HL-60 (cell line): ENCODE data around the gene DUS1L.

Source experiments
- DNase-seq, 2 experiments: peaks; one replicate each; pipeline ENCODE4 v3.0.0-alpha.2; 2010 to 2020; ENCODE audit warnings: low read depth in 1 of 2, low spot score in 1 of 2
- H3K27ac ChIP-seq: fragments of 250-450 bp; sonication (Bioruptor Pico); replicated peaks from 2 replicates; pipeline ENCODE4 v1.5.1; 2020; ENCODE audit warnings: mild to moderate bottlenecking, moderate library complexity
- H3K27me3 ChIP-seq: fragments of 250-450 bp; sonication (Bioruptor Pico); 2 replicates; pipeline ENCODE4 v1.5.1; 2021; ENCODE audit warnings: mild to moderate bottlenecking, moderate library complexity; ENCODE audit not compliant: insufficient read depth, poor library complexity, severe bottlenecking
- H3K4me3 ChIP-seq: replicated peaks from 2 replicates; pipeline ENCODE4 v1.5.1; 2011; ENCODE audit warnings: mild to moderate bottlenecking, control low read depth, low read length; ENCODE audit not compliant: insufficient read depth
- GABPA ChIP-seq: IDR thresholded peaks from 2 replicates; pipeline ENCODE4 v1.6.1; 2012; ENCODE audit warnings: low read depth
- POLR2AphosphoS5 ChIP-seq: IDR thresholded peaks from 2 replicates; pipeline ENCODE4 v1.6.1; 2012; ENCODE audit warnings: low read depth
- SPI1 ChIP-seq: IDR thresholded peaks from 2 replicates; pipeline ENCODE4 v1.6.1; 2012; ENCODE audit warnings: low read depth, mild to moderate bottlenecking, borderline replicate concordance
- TF ChIP-seq, protein P1 (sequence below): IDR thresholded peaks from 2 replicates; pipeline ENCODE4 v1.6.1; 2012; ENCODE audit warnings: low read depth; ENCODE audit not compliant: insufficient replicate concordance
- TF ChIP-seq, protein P2 (sequence below): IDR thresholded peaks from one replicate; pipeline ENCODE4 v1.5.1; 2011; ENCODE audit warnings: low read length, control low read depth, inconsistent platforms; ENCODE audit not compliant: insufficient read depth

DUS1L gene

DNA sequence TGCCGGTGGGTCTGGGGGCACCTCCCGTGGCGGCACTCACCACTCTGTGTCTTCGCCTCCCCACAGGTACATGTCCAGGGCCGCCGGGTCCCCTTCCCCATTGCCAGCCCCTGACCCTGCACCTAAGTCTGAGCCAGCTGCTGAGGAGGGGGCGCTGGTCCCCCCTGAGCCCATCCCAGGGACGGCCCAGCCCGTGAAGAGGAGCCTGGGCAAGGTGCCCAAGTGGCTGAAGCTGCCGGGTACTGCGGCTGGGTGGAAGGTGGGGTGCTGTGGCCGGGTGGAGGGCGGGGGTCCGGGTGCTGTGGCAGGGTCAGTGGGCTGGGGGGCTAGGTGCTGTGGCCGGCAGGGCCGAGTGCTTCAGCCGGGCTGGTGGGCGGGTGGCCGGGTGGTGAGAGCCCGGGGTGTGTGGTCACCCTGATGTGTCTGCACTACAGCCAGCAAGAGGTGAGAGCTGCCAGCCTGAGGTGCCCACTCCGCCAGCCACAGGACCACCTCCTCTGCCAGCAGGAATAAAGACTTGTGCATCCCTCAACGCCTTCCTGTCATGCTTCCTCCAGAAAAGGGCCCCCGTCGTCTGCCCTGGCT is 48.6 kb downstream of the DUS1L start:
- Histone ChIP-seq H3K4me3 (no peak overlapping the region), H3K27me3 (no peaks in the 10 kb centered on the region), H3K27ac (no peak overlapping the region)
- DNase-seq: no peak
- TF ChIP-seq, protein P1, sequence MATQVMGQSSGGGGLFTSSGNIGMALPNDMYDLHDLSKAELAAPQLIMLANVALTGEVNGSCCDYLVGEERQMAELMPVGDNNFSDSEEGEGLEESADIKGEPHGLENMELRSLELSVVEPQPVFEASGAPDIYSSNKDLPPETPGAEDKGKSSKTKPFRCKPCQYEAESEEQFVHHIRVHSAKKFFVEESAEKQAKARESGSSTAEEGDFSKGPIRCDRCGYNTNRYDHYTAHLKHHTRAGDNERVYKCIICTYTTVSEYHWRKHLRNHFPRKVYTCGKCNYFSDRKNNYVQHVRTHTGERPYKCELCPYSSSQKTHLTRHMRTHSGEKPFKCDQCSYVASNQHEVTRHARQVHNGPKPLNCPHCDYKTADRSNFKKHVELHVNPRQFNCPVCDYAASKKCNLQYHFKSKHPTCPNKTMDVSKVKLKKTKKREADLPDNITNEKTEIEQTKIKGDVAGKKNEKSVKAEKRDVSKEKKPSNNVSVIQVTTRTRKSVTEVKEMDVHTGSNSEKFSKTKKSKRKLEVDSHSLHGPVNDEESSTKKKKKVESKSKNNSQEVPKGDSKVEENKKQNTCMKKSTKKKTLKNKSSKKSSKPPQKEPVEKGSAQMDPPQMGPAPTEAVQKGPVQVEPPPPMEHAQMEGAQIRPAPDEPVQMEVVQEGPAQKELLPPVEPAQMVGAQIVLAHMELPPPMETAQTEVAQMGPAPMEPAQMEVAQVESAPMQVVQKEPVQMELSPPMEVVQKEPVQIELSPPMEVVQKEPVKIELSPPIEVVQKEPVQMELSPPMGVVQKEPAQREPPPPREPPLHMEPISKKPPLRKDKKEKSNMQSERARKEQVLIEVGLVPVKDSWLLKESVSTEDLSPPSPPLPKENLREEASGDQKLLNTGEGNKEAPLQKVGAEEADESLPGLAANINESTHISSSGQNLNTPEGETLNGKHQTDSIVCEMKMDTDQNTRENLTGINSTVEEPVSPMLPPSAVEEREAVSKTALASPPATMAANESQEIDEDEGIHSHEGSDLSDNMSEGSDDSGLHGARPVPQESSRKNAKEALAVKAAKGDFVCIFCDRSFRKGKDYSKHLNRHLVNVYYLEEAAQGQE: no peak

DNA sequence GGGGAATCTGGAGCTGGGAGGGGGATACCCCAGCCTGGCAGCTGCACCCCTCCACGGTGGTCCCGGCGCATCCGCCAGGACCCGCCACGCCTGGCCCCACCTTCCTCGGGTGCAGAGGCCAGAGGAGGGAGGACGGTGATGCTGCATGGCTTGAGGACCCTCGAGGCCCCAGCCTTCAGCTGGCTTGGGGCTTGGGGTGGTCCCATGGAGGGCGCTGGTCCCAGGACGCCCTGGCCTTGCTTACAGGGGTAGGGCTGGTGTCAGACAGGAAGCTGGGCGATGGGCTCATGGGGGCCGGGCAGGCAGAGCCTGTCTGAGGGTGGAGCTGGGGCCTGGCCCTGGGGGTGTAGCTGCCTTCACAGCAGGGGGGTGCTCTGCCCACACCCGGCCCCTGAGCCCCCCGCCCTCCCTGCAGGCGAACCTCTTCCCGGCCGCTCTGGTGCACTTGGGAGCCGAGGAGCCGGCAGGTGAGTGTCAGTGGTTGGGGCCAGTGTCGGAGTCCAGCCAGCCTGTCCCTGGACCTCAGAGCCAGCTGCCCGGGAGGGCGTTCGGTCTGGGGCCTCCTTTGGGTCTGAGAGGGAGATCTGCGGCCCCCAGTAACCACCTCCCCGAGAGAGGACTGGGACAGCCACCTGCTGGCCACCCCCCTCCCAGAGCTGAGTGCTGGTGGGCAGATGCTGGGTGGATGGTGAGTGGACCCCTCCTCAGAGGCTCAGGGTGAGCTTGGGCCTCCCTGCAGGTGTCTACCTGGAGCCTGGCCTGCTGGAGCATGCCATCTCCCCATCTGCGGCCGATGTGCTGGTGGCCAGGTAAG is 49.3 kb downstream of the DUS1L start:
- H3K27ac ChIP-seq: no peak overlapping the region
- no peak overlapping the region for H3K4me3 ChIP-seq
- H3K27me3 ChIP-seq: no peaks in the 10 kb centered on the region
- no peak for DNase-seq
- no peak for TF ChIP-seq GABPA
- TF ChIP-seq, protein P1: no peak
- TF ChIP-seq SPI1: no peak
- TF ChIP-seq, protein P2, sequence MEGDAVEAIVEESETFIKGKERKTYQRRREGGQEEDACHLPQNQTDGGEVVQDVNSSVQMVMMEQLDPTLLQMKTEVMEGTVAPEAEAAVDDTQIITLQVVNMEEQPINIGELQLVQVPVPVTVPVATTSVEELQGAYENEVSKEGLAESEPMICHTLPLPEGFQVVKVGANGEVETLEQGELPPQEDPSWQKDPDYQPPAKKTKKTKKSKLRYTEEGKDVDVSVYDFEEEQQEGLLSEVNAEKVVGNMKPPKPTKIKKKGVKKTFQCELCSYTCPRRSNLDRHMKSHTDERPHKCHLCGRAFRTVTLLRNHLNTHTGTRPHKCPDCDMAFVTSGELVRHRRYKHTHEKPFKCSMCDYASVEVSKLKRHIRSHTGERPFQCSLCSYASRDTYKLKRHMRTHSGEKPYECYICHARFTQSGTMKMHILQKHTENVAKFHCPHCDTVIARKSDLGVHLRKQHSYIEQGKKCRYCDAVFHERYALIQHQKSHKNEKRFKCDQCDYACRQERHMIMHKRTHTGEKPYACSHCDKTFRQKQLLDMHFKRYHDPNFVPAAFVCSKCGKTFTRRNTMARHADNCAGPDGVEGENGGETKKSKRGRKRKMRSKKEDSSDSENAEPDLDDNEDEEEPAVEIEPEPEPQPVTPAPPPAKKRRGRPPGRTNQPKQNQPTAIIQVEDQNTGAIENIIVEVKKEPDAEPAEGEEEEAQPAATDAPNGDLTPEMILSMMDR: no peak
- no peak for TF ChIP-seq POLR2AphosphoS5

DNA sequence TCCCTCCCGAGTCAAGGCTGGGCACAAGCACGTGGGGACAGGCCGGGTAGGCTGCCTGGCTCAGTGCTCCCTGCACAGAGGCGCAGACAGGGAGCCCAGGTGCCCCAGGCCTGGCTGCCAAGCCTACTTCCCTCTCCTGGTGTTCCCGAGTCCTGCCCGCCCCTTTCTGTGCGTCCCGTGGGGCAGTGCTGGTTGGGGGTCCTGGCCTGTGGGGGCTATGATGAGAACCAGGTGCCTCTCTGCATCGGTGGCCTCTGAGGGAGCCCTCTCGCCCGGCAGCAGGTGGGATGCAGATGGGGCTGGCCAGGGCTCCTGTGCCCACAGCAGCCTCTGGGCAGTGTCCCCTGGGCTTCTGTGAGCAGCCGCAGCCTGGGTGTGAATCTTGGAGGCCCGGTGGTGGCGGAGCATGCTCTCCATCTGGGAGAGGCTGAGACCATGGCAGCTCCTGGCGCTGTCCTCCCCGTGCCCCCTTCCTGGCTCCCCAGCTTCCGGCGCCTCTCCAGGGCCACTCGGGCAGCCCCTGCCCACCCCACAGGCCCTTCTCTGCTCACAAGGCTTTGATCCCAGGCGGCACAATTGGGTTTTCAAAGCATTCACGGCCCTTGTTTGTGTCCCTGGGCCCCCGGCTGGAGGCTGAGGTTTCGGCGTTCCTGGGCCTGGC is 50.2 kb downstream of the DUS1L start:
- no peak overlapping the region for H3K27ac ChIP-seq
- no peak for TF ChIP-seq GABPA
- TF ChIP-seq SPI1: no peak
- TF ChIP-seq, protein P1: no peak
- TF ChIP-seq POLR2AphosphoS5: no peak
- TF ChIP-seq, protein P2: no peak

More for the DNA sequence above, 50.2 kb downstream of the DUS1L start:
- DNase-seq: no peak
- Histone ChIP-seq H3K27me3 (no peaks in the 10 kb centered on the region), H3K4me3 (no peak overlapping the region)
